SKM-1 (cell line): Measurements from ENCODE around the gene CYP2U1.

Experiments used
- DNase-seq: peaks from one replicate; lab custom pipeline; 2025; ENCODE audit not compliant: unreplicated experiment; lab: John Stamatoyannopoulos, UW

Gene CYP2U1

GRCh38 chr4:107978716-107979451, 47.5 kb downstream of the CYP2U1 start:
- no peak for DNase-seq

- no peak for DNase-seq
Observed at GRCh38 chr4:107987916-107988762, 56.8 kb downstream of the CYP2U1 start.

- DNase-seq: no peak
Observed at GRCh38 chr4:107988763-107989035, 57.4 kb downstream of the CYP2U1 start.

GRCh38 chr4:107989162-107989536, 57.8 kb downstream of the CYP2U1 start:
- no peak for DNase-seq

GRCh38 chr4:107989537-107990386, 58.4 kb downstream of the CYP2U1 start, which contains the start of gene HADH:
Gene HADH, plus strand, starts transcription at chr4:107989889. Its CDS starts 44 bp downstream, at chr4:107989933.
- DNase-seq: peak; percentile 61

- DNase-seq: peak; percentile 4
Observed at GRCh38 chr4:107991945-107992630, 60.7 kb downstream of the CYP2U1 start.

- DNase-seq: no peak
Observed at GRCh38 chr4:107993969-107994368, 62.6 kb downstream of the CYP2U1 start.

GRCh38 chr4:107994894-107995293, 63.5 kb downstream of the CYP2U1 start:
- DNase-seq: no peak

GRCh38 chr4:107996949-107997788, 65.8 kb downstream of the CYP2U1 start:
- DNase-seq: no peak

GRCh38 chr4:107997794-107998193, 66.4 kb downstream of the CYP2U1 start:
- no peak for DNase-seq

GRCh38 chr4:107999932-108000539, 68.7 kb downstream of the CYP2U1 start:
- peak; percentile 44 for DNase-seq

GRCh38 chr4:108001540-108002135, 70.3 kb downstream of the CYP2U1 start:
- DNase-seq: no peak
